Measurements from ENCODE around the gene EXOC1L. TPM values are rescaled to one million over a fixed set of nuclear protein-coding genes. Genes with fewer than 3 reads are reported as not detected.

EXOC1L gene
- total and polyA plus RNA-seq, 9 of the 15 experiments (the other 6 are each of a cell fraction or from before 2014, with no cell fraction given): 0.38 to 3.9 (median 1.0) TPM; not detected in 1

DNA sequence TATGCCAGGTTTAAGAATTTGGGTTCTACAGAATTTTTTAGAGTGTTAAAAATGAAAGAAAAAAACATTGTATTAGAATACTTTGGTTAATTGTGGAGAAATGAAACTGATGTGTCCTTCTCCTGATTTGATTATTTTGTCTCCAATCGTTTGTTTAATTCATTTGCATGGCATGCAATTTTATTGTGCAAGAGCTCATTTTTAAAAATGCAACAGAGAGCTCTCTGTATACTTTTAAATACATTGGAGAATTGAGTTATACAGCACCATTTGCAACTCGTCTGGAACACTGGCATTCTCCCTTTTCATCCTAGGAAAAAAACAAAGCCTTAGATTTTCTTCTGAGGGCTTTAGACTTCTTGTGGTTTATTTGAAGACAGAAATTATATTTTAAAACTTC is 689 bp downstream of the EXOC1L start:
- Histone ChIP-seq H3K4me2 (ENCODE audit: insufficient read depth, low read length) (peak overlapping the region; percentile 79; the same call in 1 of the 2 replicates), H3K27me3 (ENCODE audit: control insufficient read depth in 2 of 2, insufficient read depth in 2 of 2, low read length in 2 of 2) (no peaks in the 10 kb centered on the region), H3K79me2 (ENCODE audit: control insufficient read depth, insufficient read depth, low read length) (no peaks in the 10 kb centered on the region), H3K9me1 (ENCODE audit: control insufficient read depth, insufficient read depth, low read length) (no peaks in the 10 kb centered on the region), H3K36me3 (ENCODE audit: control insufficient read depth, insufficient read depth, low read length) (no peaks in the 10 kb centered on the region), H3K4me1 (replicated peaks in 1 of 2; ENCODE audit: control insufficient read depth in 2 of 2, insufficient read depth in 2 of 2, low read length in 2 of 2) (peaks cover 0 to 4% of the 10 kb centered on the region in 2 experiments; a peak in 3 of 5 replicates), H3K27ac (ENCODE audit: extremely low read depth, low read depth, low read length) (no peak overlapping the region), H2AFZ (ENCODE audit: low read depth, low read length) (peak overlapping the region; percentile 90), H3K9me3 (replicated peaks; ENCODE audit: control insufficient read depth, insufficient read depth, low read depth, low read length) (no peaks in the 10 kb centered on the region), H3K4me3 (no peak overlapping the region), H3K9ac (ENCODE audit: insufficient read depth in 1 of 2, low read depth in 2 of 2, low read length in 2 of 2) (peak overlapping the region in 1 of 2 experiments; percentile 47; a peak in 1 of 4 replicates), H4K20me1 (replicated peaks; ENCODE audit: control insufficient read depth, insufficient read depth, low read length) (no peaks in the 10 kb centered on the region)
- BruUV-seq (replicated peaks): no TSS peak
- ChIA-PET CTCF (ENCODE audit: low intra/inter-chr PET ratio) (no interaction called here), POLR2A (interaction anchor here (0.9 to 1.7 kb wide), 4 partner anchors 10 to 34 kb away, joined by 3 to 5 read pairs (median 4); no protein-coding TSS in a partner anchor)
- no peak for DNase-seq (ENCODE audit: extremely low read depth in 1 of 4, low spot score in 3 of 4)
- WGBS (ENCODE audit: insufficient coverage, low coverage, missing lambda C conversion rate): 2% methylated on average over 2 of the region's 2 CpGs
- no peak for ATAC-seq
- intact Hi-C loops (cut with micrococcal nuclease): no loop called here
- in situ Hi-C loops (cut with MboI): no loop called here
- FAIRE-seq: no peak
- TF ChIP-seq CEBPB (tag; IDR thresholded peaks at IDR 0.05) (peak; percentile 68), NR2C1 (IDR thresholded peaks at IDR 0.05) (no peak), NR2C1 (tag; IDR thresholded peaks at IDR 0.05) (no peak), CBX8 (IDR thresholded peaks at IDR 0.05; ENCODE audit: borderline replicate concordance, extremely low read depth, low read depth, low read length, poor library complexity, severe bottlenecking) (no peak), ZNF79 (CRISPR knock-in tag; IDR thresholded peaks at IDR 0.05; ENCODE audit: low read depth) (no peak), ZC3H11A (IDR thresholded peaks at IDR 0.05; ENCODE audit: low read depth, low read length) (no peak)
- TF ChIP-seq, protein P1, sequence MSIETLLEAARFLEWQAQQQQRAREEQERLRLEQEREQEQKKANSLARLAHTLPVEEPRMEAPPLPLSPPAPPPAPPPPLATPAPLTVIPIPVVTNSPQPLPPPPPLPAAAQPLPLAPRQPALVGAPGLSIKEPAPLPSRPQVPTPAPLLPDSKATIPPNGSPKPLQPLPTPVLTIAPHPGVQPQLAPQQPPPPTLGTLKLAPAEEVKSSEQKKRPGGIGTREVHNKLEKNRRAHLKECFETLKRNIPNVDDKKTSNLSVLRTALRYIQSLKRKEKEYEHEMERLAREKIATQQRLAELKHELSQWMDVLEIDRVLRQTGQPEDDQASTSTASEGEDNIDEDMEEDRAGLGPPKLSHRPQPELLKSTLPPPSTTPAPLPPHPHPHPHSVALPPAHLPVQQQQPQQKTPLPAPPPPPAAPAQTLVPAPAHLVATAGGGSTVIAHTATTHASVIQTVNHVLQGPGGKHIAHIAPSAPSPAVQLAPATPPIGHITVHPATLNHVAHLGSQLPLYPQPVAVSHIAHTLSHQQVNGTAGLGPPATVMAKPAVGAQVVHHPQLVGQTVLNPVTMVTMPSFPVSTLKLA (conservative IDR thresholded peaks at IDR 0.05): 0 out of 4 replicates have a peak, but pooled peaks of 1 of the 2 experiments have one; percentile 6
- TF ChIP-seq, protein P2, sequence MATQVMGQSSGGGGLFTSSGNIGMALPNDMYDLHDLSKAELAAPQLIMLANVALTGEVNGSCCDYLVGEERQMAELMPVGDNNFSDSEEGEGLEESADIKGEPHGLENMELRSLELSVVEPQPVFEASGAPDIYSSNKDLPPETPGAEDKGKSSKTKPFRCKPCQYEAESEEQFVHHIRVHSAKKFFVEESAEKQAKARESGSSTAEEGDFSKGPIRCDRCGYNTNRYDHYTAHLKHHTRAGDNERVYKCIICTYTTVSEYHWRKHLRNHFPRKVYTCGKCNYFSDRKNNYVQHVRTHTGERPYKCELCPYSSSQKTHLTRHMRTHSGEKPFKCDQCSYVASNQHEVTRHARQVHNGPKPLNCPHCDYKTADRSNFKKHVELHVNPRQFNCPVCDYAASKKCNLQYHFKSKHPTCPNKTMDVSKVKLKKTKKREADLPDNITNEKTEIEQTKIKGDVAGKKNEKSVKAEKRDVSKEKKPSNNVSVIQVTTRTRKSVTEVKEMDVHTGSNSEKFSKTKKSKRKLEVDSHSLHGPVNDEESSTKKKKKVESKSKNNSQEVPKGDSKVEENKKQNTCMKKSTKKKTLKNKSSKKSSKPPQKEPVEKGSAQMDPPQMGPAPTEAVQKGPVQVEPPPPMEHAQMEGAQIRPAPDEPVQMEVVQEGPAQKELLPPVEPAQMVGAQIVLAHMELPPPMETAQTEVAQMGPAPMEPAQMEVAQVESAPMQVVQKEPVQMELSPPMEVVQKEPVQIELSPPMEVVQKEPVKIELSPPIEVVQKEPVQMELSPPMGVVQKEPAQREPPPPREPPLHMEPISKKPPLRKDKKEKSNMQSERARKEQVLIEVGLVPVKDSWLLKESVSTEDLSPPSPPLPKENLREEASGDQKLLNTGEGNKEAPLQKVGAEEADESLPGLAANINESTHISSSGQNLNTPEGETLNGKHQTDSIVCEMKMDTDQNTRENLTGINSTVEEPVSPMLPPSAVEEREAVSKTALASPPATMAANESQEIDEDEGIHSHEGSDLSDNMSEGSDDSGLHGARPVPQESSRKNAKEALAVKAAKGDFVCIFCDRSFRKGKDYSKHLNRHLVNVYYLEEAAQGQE (IDR thresholded peaks at IDR 0.05; ENCODE audit: borderline replicate concordance): no peak
- TF ChIP-seq, protein P2 (CRISPR knock-in tag; IDR thresholded peaks at IDR 0.05; ENCODE audit: low read depth): no peak
